Measurements from ENCODE around the gene ROBO4. TPM values are rescaled to one million over a fixed set of nuclear protein-coding genes. Genes with fewer than 3 reads are reported as not detected.

Gene ROBO4
- total RNA-seq, 1 experiment from 2014 or later: 11.7 TPM

DNA sequence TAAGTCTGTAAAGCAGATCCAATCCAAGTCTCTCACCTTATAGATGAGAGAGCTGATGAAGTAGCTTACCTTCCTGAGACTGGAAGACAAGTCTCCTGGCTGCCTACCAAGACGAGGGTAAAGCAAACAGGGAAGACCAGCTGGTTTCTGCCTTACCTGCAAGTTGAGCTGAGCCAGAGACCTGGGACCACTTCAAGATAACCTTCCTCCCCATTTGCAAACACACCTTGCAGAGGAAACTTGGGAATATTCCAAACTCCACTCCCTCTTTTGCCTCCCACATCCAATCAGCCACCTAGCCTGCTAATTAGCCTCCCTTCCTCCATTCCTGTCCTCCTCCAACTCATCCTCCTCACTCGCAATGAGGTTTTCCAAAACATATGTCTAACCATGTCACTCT is 55.8 kb downstream of the ROBO4 start:
- no peak for DNase-seq (ENCODE audit: low spot score)

DNA sequence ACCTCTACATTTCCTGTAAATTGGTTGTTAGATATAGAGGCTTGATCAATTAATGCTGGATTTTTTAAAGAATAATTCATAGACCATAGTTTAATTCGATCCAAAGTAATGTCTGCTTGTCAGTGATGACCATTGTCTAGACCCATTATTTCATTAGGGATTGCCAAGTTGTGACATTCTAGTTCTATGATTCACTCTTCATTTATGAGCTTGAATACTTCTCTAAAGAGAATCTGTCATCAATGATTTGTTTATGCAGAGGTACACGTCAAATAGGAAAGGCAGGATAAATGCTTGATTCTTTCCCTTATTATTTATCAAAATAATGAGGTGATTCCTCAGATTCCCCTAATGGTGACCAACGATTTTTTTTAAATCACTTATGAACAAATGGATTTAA is 56.5 kb downstream of the ROBO4 start:
- peak; percentile 26 for DNase-seq (ENCODE audit: low spot score)

DNA sequence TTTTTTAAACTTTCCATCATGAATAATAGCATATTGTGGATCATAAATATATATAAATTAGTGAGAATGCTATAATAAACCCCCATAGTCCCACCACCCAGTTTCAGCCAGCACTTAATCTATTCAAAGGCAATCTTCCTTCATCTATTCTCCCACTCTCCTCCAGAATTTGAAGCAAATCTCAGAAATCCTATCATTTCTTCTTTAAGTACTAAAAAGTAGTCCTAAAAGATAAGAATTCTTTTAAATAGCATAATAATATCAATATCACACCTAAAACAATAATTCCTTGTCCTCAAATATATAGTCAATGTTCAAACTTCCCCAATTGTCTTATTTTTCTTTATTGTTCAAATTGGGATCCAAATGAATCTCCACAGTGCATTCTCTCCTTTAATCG is 57.0 kb downstream of the ROBO4 start:
- DNase-seq (ENCODE audit: low spot score): no peak

DNA sequence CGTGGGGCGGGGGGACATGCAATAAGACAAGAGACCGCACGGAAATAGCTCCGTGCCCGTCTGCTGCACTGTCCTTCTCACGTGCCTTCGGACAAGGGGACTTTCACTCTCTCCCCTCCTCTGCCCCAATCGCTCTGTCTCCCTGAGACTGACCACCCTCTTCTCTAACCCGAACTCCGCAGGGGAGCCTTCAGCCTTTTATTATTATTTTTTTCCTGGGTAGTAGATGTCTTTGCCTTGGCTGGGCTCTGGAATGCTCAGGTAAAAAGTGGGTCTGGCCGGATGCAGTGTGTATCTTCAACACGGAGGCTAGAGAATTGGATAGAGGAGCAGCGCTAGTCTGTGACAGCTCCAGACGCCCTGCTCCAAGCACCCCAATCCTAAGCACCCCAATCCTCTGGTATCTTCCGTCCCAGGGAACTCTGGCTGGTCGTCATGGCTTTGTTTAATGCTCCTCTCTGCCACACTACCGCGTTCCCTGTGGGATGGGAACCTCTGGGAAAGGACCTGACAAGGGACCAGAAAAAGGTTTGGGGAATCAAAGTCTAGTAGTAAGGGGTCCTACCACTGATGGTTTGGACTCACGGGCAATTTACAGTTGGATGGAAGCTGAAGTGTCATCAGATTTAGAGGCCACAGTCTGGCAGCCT is 57.6 kb downstream of the ROBO4 start:
- DNase-seq (ENCODE audit: low spot score): no peak

DNA sequence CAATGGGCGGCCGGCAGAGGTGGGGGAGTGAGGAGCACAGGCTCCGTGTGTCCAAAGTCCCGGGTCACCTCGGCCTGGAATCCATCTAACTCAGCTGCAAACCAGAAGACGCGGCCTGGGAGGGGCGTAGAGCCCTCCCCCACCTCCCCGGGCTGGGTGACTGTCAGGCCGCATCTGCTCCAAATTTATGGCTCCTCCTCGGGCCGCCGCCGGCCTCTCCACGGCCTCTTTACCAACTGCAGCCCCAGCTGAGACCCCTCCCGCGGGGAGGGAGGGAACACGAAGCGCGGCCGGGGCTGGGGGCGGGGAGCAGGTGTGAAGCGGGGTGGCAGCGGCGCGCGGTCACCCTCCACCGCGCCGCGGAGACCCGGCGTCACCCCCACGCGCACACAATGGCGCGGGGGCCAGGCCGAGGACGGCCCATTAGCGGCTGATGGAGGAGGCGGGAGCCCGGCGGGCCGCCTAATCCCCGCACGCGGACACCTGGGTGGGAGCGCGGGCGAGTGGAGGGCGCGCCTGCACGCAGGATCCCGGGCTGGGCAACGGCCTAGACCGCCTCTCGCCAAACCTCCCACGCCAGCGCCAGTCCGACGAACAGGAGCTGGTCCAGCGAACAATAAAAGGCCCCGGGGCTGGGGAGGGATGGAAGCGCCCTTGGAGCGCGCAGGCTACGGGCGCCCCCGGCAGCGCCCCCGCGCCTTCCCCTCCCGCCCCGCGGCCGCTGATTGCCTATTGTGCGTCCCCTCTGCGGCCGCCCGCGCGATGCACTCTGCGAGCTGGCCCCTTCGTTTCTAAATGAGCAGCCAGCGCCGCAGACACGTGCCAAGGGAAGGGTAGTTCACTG is 58.3 kb downstream of the ROBO4 start:
- no peak for DNase-seq (ENCODE audit: low spot score)

DNA sequence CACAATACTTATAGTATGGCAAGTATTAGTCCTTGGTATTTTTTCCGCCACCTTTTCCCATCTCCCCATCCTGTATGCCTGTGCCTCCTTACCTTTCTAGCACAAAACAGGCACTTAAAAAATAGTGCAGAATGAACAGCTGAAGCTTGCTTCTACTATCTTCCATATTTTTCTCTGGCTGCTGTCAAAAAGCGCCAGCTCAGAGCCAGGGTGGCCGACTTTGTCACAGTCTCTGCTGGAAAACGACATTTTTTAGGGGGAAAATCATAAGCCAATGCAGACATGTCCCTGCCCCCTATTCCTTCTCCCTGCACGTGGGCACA is 58.9 kb downstream of the ROBO4 start:
- no peak for DNase-seq (ENCODE audit: low spot score)

DNA sequence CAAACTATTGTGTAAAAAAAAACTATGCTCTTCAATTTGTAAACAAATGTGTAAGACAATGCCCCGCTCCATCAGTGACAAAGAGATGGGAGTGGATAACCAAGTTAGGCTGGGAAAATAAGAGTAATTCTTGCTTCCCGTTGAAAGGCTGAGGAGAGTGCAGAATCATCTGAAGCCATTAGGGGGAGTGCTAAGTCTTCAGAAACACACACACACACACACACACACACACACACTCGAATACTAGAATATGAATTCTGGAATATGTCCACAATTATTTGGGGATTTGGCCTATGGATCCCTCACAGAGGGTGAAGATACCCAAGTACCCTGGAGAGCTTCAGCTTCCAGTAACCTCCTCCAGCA is 60.2 kb downstream of the ROBO4 start:
- peak; percentile 51 for DNase-seq (ENCODE audit: low spot score)

DNA sequence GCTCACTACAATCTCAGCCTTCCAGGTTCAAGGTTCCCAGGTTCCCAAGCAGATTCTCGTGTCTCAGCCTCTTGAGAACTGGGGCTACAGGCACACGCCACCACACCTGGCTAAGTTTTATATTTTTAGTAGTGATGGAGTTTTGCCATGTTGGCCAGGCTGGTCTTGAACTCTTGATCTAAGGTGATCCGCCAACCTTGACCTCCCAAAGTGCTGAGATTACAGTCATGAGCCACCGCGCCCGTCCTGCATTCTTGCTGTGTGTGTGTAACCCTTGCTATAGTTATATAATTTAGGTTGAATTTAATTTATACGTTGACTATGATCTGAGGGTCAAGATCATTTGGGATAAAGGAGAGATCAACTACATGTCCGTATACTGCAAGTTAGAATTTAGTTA is 61.7 kb downstream of the ROBO4 start:
- no peak for DNase-seq (ENCODE audit: low spot score)

DNA sequence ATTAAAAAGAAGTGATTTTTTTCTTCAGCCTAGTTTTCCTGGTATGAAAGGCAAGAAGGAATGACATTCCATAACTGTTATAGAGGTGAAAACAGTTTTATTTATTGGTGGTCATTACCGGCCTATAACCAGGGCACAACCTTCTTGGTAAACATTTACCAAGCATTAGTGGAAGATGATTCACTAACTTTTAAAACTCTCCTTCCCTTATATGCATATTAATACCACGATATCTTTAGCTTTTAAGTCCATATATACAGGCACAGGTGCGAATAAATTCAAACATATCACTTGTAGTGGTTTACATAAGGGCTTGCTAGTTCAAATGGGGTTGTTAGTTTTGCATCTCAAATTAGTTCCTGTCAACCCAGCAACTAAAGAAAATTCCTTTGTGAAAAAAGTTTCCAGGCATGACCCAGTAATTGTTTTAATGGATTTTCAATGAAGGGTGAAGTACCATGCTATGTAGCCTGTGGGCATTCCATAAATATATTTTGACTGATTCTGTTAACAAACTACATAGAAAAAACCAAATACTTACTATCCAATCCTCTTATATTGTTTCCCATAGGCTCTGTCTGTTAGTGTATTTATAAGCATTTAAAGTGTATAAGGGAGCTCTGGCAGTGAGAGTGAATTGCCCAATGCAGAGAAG is 63.0 kb downstream of the ROBO4 start:
- no peak for DNase-seq (ENCODE audit: low spot score)

Other genes starting within 250 kb of the ROBO4 start
- gene SIAE, start 224.1 kb downstream of the ROBO4 start, total RNA-seq (2014; rRNA removed; shearing (Covaris generic)): 8.6 and 12.3 TPM in 2 replicates
- gene SPA17, start 224.0 kb downstream of the ROBO4 start, total RNA-seq (2014; rRNA removed; shearing (Covaris generic)): 30.9 and 37.5 TPM in 2 replicates
- 0.45 and 0.46 TPM in 2 replicates for gene NRGN, start 157.9 kb downstream of the ROBO4 start, total RNA-seq (2014; rRNA removed; shearing (Covaris generic))
- gene VSIG2, start 145.6 kb downstream of the ROBO4 start, total RNA-seq (2014; rRNA removed; shearing (Covaris generic)): not detected in 2 replicates
- gene ESAM, start 135.6 kb downstream of the ROBO4 start, total RNA-seq (2014; rRNA removed; shearing (Covaris generic)): 0.10 TPM in 2 replicates
- gene MSANTD2, start 97.5 kb downstream of the ROBO4 start, total RNA-seq (2014; rRNA removed; shearing (Covaris generic)): 6.7 and 9.6 TPM in 2 replicates
- 15.1 and 17.1 TPM in 2 replicates for gene ROBO3, start 32.4 kb downstream of the ROBO4 start, total RNA-seq (2014; rRNA removed; shearing (Covaris generic))
- gene HEPN1, start 21.4 kb upstream of the ROBO4 start, total RNA-seq (2014; rRNA removed; shearing (Covaris generic)): not detected in 2 replicates
- gene HEPACAM, start 38.2 kb upstream of the ROBO4 start, total RNA-seq (2014; rRNA removed; shearing (Covaris generic)): not detected in 2 replicates
- 3.7 and 4.1 TPM in 2 replicates for gene CCDC15, start 56.3 kb upstream of the ROBO4 start, total RNA-seq (2014; rRNA removed; shearing (Covaris generic))
- gene SLC37A2, start 165.4 kb upstream of the ROBO4 start, total RNA-seq (2014; rRNA removed; shearing (Covaris generic)): 0.26 and 1.4 TPM in 2 replicates
- gene TMEM218, start 213.8 kb upstream of the ROBO4 start, total RNA-seq (2014; rRNA removed; shearing (Covaris generic)): 25.8 and 30.8 TPM in 2 replicates

All from A172 (cell line).